Measurements from ENCODE around the gene IPO4. TPM values are rescaled to one million over a fixed set of nuclear protein-coding genes. Genes with fewer than 3 reads are reported as not detected.
A peak's percentile ranks its signal among the peaks of the same experiment; 100 is the strongest.

The IPO4 gene
- total RNA-seq, 1 experiment from 2014 or later: 102 TPM

GRCh38 chr14:24171422-24172260, 17.0 kb downstream of the IPO4 start, which contains the start of gene REC8:
TSS of gene REC8 (plus strand) at chr14:24172080. CDS start at chr14:24172553, 473 bp downstream.
- RAD21 ChIA-PET (ENCODE audit: low non-redundant PET in 1 of 2, low total read pairs in 2 of 2, uncharacterized antibody in 2 of 2, unreplicated experiment in 2 of 2): no interaction called here
- ATAC-seq (no peak), DNase-seq (ENCODE audit: low read depth, low spot score) (no peak)
- no TSS peak for BruUV-seq (replicated peaks)
- CTCF ChIA-PET: no interaction called here
- Histone ChIP-seq H3K9me2 (ENCODE audit: insufficient read depth) (no peaks in the 10 kb centered on the region), H2AFZ (ENCODE audit: low read depth, low read length, poor library complexity, severe bottlenecking) (no peak within 1 kb of the TSS), H3K9ac (ENCODE audit: low read length) (no peak within 1 kb of the TSS), H3K27me3 (ENCODE audit: insufficient read depth, low read length) (no peaks in the 10 kb centered on the region), H3K36me3 (ENCODE audit: control insufficient read depth in 1 of 2, insufficient read depth in 2 of 2, low read length in 2 of 2) (no peaks in the 10 kb centered on the region), H3K4me3 (replicated peaks in 1 of 2; ENCODE audit: low read depth in 1 of 2, low read length in 2 of 2) (no peak within 1 kb of the TSS), H3K4me1 (ENCODE audit: control insufficient read depth in 1 of 2, insufficient read depth in 2 of 2, low read length in 2 of 2) (no peaks in the 10 kb centered on the region), H3K79me2 (ENCODE audit: insufficient read depth, low read length) (no peaks in the 10 kb centered on the region), H4K20me1 (ENCODE audit: insufficient read depth) (no peaks in the 10 kb centered on the region), H3K4me2 (ENCODE audit: low read length) (no peak within 1 kb of the TSS), H3K27ac (ENCODE audit: low read depth, low read length) (no peak within 1 kb of the TSS), H3K9me3 (ENCODE audit: control insufficient read depth in 1 of 2, insufficient read depth in 1 of 2, low read depth in 1 of 2, low read length in 2 of 2) (no peaks in the 10 kb centered on the region)
- intact Hi-C loops (cut with micrococcal nuclease): no loop called here
- no peak for TF ChIP-seq POLR2A (IDR thresholded peaks at IDR 0.05; ENCODE audit: borderline replicate concordance, extremely low read depth, insufficient read depth, insufficient read length)
- POLR2A ChIA-PET: no interaction called here

DNA sequence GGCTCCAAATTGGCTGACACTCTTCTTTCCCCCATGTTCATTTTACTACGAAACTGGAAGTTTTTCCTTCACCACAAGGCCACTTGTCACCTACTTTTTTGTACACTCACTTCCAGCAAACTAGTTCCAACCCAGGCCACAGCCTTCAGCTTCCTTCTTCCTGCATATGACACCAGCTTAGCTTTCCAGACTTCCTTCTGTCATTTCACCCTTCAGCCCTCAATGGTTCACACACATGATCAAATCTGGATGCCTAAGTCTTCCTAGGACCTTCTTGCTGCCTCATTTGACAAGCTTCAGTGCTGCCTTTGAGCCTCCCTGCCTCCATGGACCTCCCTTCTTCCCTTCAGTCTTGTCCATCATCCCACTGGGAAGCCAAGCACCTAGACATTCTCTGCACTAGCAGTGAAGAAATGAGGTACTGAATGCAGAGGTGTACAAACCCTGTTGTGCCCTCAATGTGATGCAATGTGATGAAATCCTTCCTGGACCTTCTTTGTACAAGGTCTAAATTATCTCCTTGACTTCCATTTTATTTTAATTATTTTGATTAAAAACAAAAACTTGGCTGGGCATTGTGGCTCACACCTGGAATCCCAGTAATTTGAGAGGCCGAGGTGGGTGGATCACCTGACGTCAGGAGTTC, 21.0 kb downstream of the IPO4 start:
- H3K9me2 ChIP-seq (ENCODE audit: insufficient read depth): no peaks in the 10 kb centered on the region
- no peaks in the 10 kb centered on the region for H3K9me3 ChIP-seq (ENCODE audit: control insufficient read depth in 1 of 2, insufficient read depth in 1 of 2, low read depth in 1 of 2, low read length in 2 of 2)
- DNase-seq (ENCODE audit: low read depth, low spot score) (no peak), ATAC-seq (no peak)
- ChIA-PET RAD21 (ENCODE audit: low non-redundant PET in 1 of 2, low total read pairs in 2 of 2, uncharacterized antibody in 2 of 2, unreplicated experiment in 2 of 2) (interaction anchor here in 1 of 2 experiments (0.8 kb wide), 1 partner anchor 41 kb away, joined by 3 read pairs; no protein-coding TSS in a partner anchor), CTCF (no interaction called here), POLR2A (no interaction called here)
- intact Hi-C loops (cut with micrococcal nuclease): no loop called here
- H2AFZ ChIP-seq (ENCODE audit: low read depth, low read length, poor library complexity, severe bottlenecking): no peak overlapping the region
- no peaks in the 10 kb centered on the region for H3K27me3 ChIP-seq (ENCODE audit: insufficient read depth, low read length)
- H4K20me1 ChIP-seq (ENCODE audit: insufficient read depth): no peaks in the 10 kb centered on the region
- TF ChIP-seq, protein P1, sequence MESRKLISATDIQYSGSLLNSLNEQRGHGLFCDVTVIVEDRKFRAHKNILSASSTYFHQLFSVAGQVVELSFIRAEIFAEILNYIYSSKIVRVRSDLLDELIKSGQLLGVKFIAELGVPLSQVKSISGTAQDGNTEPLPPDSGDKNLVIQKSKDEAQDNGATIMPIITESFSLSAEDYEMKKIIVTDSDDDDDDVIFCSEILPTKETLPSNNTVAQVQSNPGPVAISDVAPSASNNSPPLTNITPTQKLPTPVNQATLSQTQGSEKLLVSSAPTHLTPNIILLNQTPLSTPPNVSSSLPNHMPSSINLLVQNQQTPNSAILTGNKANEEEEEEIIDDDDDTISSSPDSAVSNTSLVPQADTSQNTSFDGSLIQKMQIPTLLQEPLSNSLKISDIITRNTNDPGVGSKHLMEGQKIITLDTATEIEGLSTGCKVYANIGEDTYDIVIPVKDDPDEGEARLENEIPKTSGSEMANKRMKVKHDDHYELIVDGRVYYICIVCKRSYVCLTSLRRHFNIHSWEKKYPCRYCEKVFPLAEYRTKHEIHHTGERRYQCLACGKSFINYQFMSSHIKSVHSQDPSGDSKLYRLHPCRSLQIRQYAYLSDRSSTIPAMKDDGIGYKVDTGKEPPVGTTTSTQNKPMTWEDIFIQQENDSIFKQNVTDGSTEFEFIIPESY (IDR thresholded peaks at IDR 0.05; ENCODE audit: extremely low read depth, insufficient replicate concordance, low read length): no peak
- TF ChIP-seq EGR1 (IDR thresholded peaks at IDR 0.05; ENCODE audit: low read depth) (no peak), ATF3 (IDR thresholded peaks at IDR 0.05) (no peak), ZFX (IDR thresholded peaks at IDR 0.05) (no peak), YY1 (IDR thresholded peaks at IDR 0.05; ENCODE audit: extremely low read depth, insufficient replicate concordance, low read depth, low read length) (no peak), CEBPB (IDR thresholded peaks at IDR 0.05; ENCODE audit: low read depth) (0 out of 2 replicates have a peak, but pooled peaks have one; percentile 22)
- no peak overlapping the region for H3K9ac ChIP-seq (ENCODE audit: low read length)
- H3K27ac ChIP-seq (ENCODE audit: low read depth, low read length): no peak overlapping the region
- H3K4me1 ChIP-seq (ENCODE audit: control insufficient read depth in 1 of 2, insufficient read depth in 2 of 2, low read length in 2 of 2): no peaks in the 10 kb centered on the region
- no peaks in the 10 kb centered on the region for H3K79me2 ChIP-seq (ENCODE audit: insufficient read depth, low read length)
- H3K36me3 ChIP-seq (ENCODE audit: control insufficient read depth in 1 of 2, insufficient read depth in 2 of 2, low read length in 2 of 2): peaks cover 6 to 11% of the 10 kb centered on the region in 2 experiments; a peak in 3 of 4 replicates
- H3K4me3 ChIP-seq (replicated peaks in 1 of 2; ENCODE audit: low read depth in 1 of 2, low read length in 2 of 2): no peak overlapping the region
- H3K4me2 ChIP-seq (ENCODE audit: low read length): no peak overlapping the region
- BruUV-seq (replicated peaks): no TSS peak
